ENCODE data around the gene CDYL2. TPM values are rescaled to one million over a fixed set of nuclear protein-coding genes. Genes with fewer than 3 reads are reported as not detected.
"Not testable (repeated sequence)": the region's sequence is repeated elsewhere in the genome, so short reads cannot be mapped to it uniquely, and the experiment has no call there.

CDYL2 gene
- total RNA-seq, 1 donor from 2014 or later: 97.1 TPM

GRCh38 chr16:80831039-80831438 lies 26.6 kb upstream of the CDYL2 start:
- no peaks in the 10 kb centered on the region for H3K9me3 Mint-ChIP-seq
- peaks cover 39% of the 10 kb centered on the region for H3K27me3 Mint-ChIP-seq (ENCODE audit: insufficient read depth)
- no peak overlapping the region for H3K27ac Mint-ChIP-seq
- H3K36me3 Mint-ChIP-seq (ENCODE audit: low read depth): no peaks in the 10 kb centered on the region
- H3K4me1 Mint-ChIP-seq (ENCODE audit: low read depth): no peaks in the 10 kb centered on the region
- no peak for DNase-seq (ENCODE audit: low spot score)
- no peak overlapping the region for H3K4me3 Mint-ChIP-seq
- intact Hi-C loops (cut with micrococcal nuclease): no loop called here

GRCh38 chr16:80828495-80828894 lies 24.1 kb upstream of the CDYL2 start:
- no peak for DNase-seq (ENCODE audit: low spot score)
- Mint-ChIP-seq H3K36me3 (ENCODE audit: low read depth) (no peaks in the 10 kb centered on the region), H3K4me1 (ENCODE audit: low read depth) (peaks cover 7% of the 10 kb centered on the region), H3K27ac (no peak overlapping the region), H3K27me3 (ENCODE audit: insufficient read depth) (peaks cover 27% of the 10 kb centered on the region), H3K4me3 (no peak overlapping the region), H3K9me3 (no peaks in the 10 kb centered on the region)
- intact Hi-C loops (cut with micrococcal nuclease): no loop called here

DNA sequence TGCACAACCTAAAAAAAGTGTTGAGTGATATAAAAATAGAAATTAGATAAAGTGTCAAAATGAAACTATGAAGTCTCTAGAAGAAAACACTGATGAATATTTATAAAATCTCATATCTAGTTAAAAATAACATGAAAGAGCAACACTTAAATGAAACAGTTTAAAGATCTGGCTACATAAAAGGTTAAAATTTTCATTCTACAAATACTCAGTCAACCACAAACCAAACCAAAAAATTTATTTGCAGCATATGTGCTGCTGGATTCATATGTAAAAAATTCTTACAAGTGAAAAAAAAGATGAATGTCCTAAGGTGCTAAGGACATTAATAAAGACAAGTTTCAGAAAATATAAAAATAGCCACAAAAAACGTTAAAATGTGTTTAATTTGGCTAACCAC lies 22.6 kb upstream of the CDYL2 start:
- intact Hi-C loops (cut with micrococcal nuclease): no loop called here
- no peak overlapping the region for H3K27ac Mint-ChIP-seq
- peaks cover 24% of the 10 kb centered on the region for H3K27me3 Mint-ChIP-seq (ENCODE audit: insufficient read depth)
- no peaks in the 10 kb centered on the region for H3K9me3 Mint-ChIP-seq
- DNase-seq (ENCODE audit: low spot score): no peak
- H3K36me3 Mint-ChIP-seq (ENCODE audit: low read depth): peaks cover 2% of the 10 kb centered on the region
- H3K4me3 Mint-ChIP-seq: no peak overlapping the region
- peaks cover 7% of the 10 kb centered on the region for H3K4me1 Mint-ChIP-seq (ENCODE audit: low read depth)

GRCh38 chr16:80825365-80825758 lies 21.0 kb upstream of the CDYL2 start:
- Mint-ChIP-seq H3K27ac (no peak overlapping the region), H3K27me3 (ENCODE audit: insufficient read depth) (peaks cover 17% of the 10 kb centered on the region), H3K4me1 (ENCODE audit: low read depth) (peaks cover 7% of the 10 kb centered on the region), H3K4me3 (no peak overlapping the region), H3K36me3 (ENCODE audit: low read depth) (peaks cover 3% of the 10 kb centered on the region), H3K9me3 (no peaks in the 10 kb centered on the region)
- DNase-seq (ENCODE audit: low spot score): no peak
- intact Hi-C loops (cut with micrococcal nuclease): no loop called here

DNA sequence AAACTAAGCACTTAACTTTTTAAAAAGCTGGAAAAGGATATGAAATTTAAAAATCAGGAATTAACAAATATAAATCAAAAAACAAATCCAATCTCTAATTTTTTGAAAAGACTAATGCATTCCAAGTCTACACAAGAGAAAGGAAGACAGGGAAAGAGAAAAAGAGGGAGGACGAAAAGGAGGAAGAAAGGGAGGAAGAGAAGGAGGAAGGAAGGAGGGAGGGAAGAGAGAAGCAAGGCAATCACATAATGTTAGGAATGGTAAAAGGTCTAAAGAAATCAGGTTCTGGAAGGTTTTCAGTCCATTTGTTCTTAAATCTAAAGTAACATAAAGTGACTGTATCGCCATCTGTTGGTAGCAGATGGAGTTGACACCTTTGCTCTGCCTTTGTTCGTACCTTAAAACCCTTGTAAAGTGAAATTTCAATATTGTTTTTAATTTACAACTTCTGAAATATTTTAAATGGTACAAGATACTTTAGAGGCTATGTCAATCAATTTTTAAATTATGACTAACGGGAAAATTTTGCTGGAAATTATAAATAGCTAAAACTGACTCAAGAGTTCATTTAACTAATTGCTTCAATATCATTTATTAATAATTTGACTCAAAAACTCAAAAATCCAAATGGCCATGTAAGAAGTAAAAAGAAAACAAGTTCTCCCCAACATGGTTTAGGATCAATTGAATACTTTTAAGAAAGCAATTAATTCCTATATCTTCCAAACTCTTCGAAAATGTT lies 20.4 kb upstream of the CDYL2 start:
- Mint-ChIP-seq H3K4me3 (no peak overlapping the region), H3K9me3 (no peaks in the 10 kb centered on the region), H3K27me3 (ENCODE audit: insufficient read depth) (peaks cover 15% of the 10 kb centered on the region), H3K36me3 (ENCODE audit: low read depth) (peaks cover 3% of the 10 kb centered on the region), H3K27ac (no peak overlapping the region), H3K4me1 (ENCODE audit: low read depth) (peaks cover 7% of the 10 kb centered on the region)
- no peak for DNase-seq (ENCODE audit: low spot score)
- intact Hi-C loops (cut with micrococcal nuclease): loop anchor here (1.0 to 5.0 kb wide), 4 partner anchors 67 to 297 kb away; no protein-coding TSS in a partner anchor

GRCh38 chr16:80819988-80820387 lies 15.6 kb upstream of the CDYL2 start:
- DNase-seq (ENCODE audit: low spot score): no peak
- Mint-ChIP-seq H3K27me3 (ENCODE audit: insufficient read depth) (peaks cover 10% of the 10 kb centered on the region), H3K4me1 (ENCODE audit: low read depth) (peaks cover 7% of the 10 kb centered on the region), H3K9me3 (peaks cover 2% of the 10 kb centered on the region), H3K36me3 (ENCODE audit: low read depth) (peaks cover 3% of the 10 kb centered on the region), H3K27ac (no peak overlapping the region), H3K4me3 (no peak overlapping the region)
- intact Hi-C loops (cut with micrococcal nuclease): loop anchor here (5.0 kb wide), 2 partner anchors 63 to 238 kb away; no protein-coding TSS in a partner anchor

- Mint-ChIP-seq H3K9me3 (peaks cover 35% of the 10 kb centered on the region), H3K27ac (no peak overlapping the region), H3K4me1 (ENCODE audit: low read depth) (no peaks in the 10 kb centered on the region), H3K4me3 (no peak overlapping the region), H3K27me3 (ENCODE audit: insufficient read depth) (peaks cover 8% of the 10 kb centered on the region), H3K36me3 (ENCODE audit: low read depth) (peaks cover 3% of the 10 kb centered on the region)
- intact Hi-C loops (cut with micrococcal nuclease): no loop called here
- DNase-seq (ENCODE audit: low spot score): no peak
These were observed 12.0 kb upstream of the CDYL2 start for GRCh38 chr16:80816356-80816755.

- H3K36me3 Mint-ChIP-seq (ENCODE audit: low read depth); H3K27me3 Mint-ChIP-seq (ENCODE audit: insufficient read depth); H3K27ac Mint-ChIP-seq; H3K4me3 Mint-ChIP-seq; DNase-seq (ENCODE audit: low spot score); intact Hi-C loops (cut with micrococcal nuclease); H3K4me1 Mint-ChIP-seq (ENCODE audit: low read depth): not testable (repeated sequence)
- peaks cover 35% of the 10 kb centered on the region for H3K9me3 Mint-ChIP-seq
These were observed 10.9 kb upstream of the CDYL2 start for GRCh38 chr16:80815278-80815677.

DNA sequence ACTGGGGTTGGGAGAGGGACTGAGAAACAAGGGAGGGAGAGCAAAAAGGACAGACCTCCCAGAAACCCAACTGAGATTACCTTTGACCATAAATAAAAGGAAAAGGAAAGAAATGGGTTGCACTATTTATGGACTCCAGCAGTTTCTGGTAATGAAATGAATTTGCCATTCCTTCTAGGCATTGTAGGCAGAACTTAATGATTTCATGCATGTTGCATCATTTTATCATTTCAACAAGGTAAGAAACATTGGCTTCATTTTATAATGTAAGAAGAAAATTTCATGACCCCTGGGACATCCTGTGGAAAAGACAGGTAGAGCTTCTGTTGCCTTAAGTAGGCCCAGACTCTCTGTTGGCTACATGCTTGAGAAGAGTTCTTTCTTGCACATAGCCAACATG lies 8.2 kb upstream of the CDYL2 start:
- no peak overlapping the region for H3K27ac Mint-ChIP-seq
- peaks cover 37% of the 10 kb centered on the region for H3K9me3 Mint-ChIP-seq
- H3K4me3 Mint-ChIP-seq: no peak overlapping the region
- intact Hi-C loops (cut with micrococcal nuclease): no loop called here
- DNase-seq (ENCODE audit: low spot score): no peak
- H3K36me3 Mint-ChIP-seq (ENCODE audit: low read depth): peaks cover 4% of the 10 kb centered on the region
- H3K4me1 Mint-ChIP-seq (ENCODE audit: low read depth): peaks cover 3% of the 10 kb centered on the region
- H3K27me3 Mint-ChIP-seq (ENCODE audit: insufficient read depth): peaks cover 7% of the 10 kb centered on the region

- H3K27me3 Mint-ChIP-seq (ENCODE audit: insufficient read depth): no peaks in the 10 kb centered on the region
- intact Hi-C loops (cut with micrococcal nuclease): loop anchor here (5.0 to 10.0 kb wide), 2 partner anchors 282 to 1205 kb away; partner anchors contain the start of gene MAF
- DNase-seq (ENCODE audit: low spot score): no peak
- peaks cover 5% of the 10 kb centered on the region for H3K36me3 Mint-ChIP-seq (ENCODE audit: low read depth)
- no peak overlapping the region for H3K4me3 Mint-ChIP-seq
- peaks cover 35% of the 10 kb centered on the region for H3K9me3 Mint-ChIP-seq
- H3K27ac Mint-ChIP-seq: no peak overlapping the region
- H3K4me1 Mint-ChIP-seq (ENCODE audit: low read depth): peaks cover 22% of the 10 kb centered on the region
These were observed 5.0 kb upstream of the CDYL2 start for GRCh38 chr16:80809366-80809765.

- Mint-ChIP-seq H3K9me3 (peaks cover 21% of the 10 kb centered on the region), H3K4me1 (ENCODE audit: low read depth) (peaks cover 22% of the 10 kb centered on the region), H3K27ac (no peak overlapping the region), H3K36me3 (ENCODE audit: low read depth) (peaks cover 5% of the 10 kb centered on the region), H3K4me3 (no peak overlapping the region), H3K27me3 (ENCODE audit: insufficient read depth) (no peaks in the 10 kb centered on the region)
- DNase-seq (ENCODE audit: low spot score): no peak
- intact Hi-C loops (cut with micrococcal nuclease): loop anchor here (1.0 to 10.0 kb wide), 9 partner anchors 49 to 1203 kb away; partner anchors contain the start of genes CENPN, DYNLRB2 and MAF
These were observed 3.5 kb upstream of the CDYL2 start for GRCh38 chr16:80807906-80808305.

GRCh38 chr16:80806927-80807340 lies 2.5 kb upstream of the CDYL2 start:
- peak; percentile 67 for DNase-seq (ENCODE audit: low spot score)
- Mint-ChIP-seq H3K9me3 (peaks cover 21% of the 10 kb centered on the region), H3K36me3 (ENCODE audit: low read depth) (peaks cover 10% of the 10 kb centered on the region), H3K4me3 (peak overlapping the region; percentile 54), H3K4me1 (ENCODE audit: low read depth) (peaks cover 32% of the 10 kb centered on the region), H3K27me3 (ENCODE audit: insufficient read depth) (no peaks in the 10 kb centered on the region), H3K27ac (peak overlapping the region; percentile 88)
- intact Hi-C loops (cut with micrococcal nuclease): loop anchor here (1.0 to 10.0 kb wide), 9 partner anchors 48 to 1202 kb away; partner anchors contain the start of genes CENPN, DYNLRB2 and MAF

DNA sequence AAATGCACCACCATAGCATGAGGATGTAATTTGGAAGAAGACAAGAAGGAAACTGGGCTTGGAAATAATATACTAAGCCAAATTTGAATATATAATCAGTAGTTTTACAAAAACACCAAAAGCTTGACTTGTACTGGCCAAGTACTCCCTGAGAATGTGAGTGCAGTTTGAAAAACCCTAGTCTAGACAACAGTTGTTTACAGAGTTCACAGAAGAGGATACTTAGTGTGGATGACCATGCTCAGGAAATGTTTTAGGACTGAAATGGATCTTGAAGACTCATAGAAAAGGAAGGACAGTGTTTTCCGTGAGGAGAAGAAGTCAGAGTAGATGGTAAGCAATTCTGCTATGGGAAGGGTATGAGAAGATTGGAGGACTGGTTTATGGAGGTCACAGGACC lies 1.9 kb upstream of the CDYL2 start:
- Mint-ChIP-seq H3K27me3 (ENCODE audit: insufficient read depth) (no peaks in the 10 kb centered on the region), H3K9me3 (peaks cover 18% of the 10 kb centered on the region), H3K27ac (peak overlapping the region; percentile 88), H3K4me3 (peak overlapping the region; percentile 54), H3K4me1 (ENCODE audit: low read depth) (peaks cover 35% of the 10 kb centered on the region), H3K36me3 (ENCODE audit: low read depth) (peaks cover 11% of the 10 kb centered on the region)
- DNase-seq (ENCODE audit: low spot score): no peak
- intact Hi-C loops (cut with micrococcal nuclease): loop anchor here (2.0 to 10.0 kb wide), 4 partner anchors 111 to 1201 kb away; partner anchors contain the start of gene MAF
